ENCODE data around the gene MAPKAPK2.
"Not testable (repeated sequence)": the region's sequence is repeated elsewhere in the genome, so short reads cannot be mapped to it uniquely, and the experiment has no call there.

The MAPKAPK2 gene

GRCh38 chr1:206770531-206771337 lies 86.0 kb downstream of the MAPKAPK2 start, which contains the start of gene IL19:
Gene IL19 (plus strand): TSS chr1:206770773. CDS start chr1:206836663, 65,890 bp downstream.
- no peak for DNase-seq (ENCODE audit: low read depth in 1 of 2, low spot score in 1 of 2)

DNA sequence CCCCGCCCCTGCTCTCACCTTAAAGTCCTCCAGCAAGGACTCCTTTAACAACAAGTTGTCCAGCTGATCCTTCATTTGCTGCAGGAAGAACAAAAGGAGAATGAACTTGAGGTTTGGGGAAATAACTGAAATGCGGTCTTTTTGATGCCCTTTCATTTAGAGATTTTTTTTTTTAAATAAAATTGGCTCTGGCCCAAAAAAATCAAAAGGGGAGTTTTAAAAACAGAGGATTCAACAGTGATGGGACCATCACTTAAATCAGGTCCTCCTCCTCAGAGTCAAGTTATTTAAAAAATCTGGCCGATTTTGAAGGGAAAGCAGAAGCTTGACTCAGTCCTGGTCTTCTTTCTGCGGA lies 86.6 kb downstream of the MAPKAPK2 start:
- DNase-seq (ENCODE audit: low read depth in 1 of 2, low spot score in 1 of 2): no peak

DNA sequence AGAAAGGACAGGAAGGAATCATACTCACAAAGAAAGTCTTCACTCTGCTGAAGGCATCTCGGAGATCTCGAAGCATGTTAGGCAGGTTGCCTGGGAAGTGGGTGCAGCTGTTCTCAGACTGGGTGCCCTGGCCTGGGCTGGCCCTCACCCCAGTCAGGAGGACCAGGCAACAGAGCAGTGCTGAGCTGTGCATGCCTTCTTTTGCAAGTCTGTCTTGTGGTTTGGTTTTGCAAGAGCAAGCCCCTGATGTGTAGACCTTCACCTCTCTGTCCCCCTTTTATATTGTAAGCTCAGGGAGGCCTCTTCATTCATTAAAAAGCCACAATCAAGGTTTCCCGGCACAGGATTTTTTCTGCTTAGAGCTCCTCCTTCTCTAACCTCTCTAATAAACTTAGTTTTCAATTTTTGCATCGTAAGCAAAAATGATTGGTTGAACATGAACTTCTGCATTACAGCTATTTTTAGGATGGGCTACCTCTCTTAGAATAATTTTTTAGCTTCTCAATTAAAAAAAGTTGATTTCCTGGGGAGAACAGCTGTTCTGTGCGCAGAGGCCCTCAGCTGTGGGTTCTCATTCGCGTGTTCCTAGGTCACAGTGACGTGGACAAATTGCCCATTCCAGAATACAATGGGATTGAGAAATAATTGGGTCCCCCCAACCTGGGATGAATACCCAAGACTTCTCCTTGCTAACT lies 87.7 kb downstream of the MAPKAPK2 start, which contains the start of gene IL10:
Gene IL10, minus strand, starts transcription at position 252 of the 695 bp plus-strand sequence. Its CDS starts 59 bp downstream, at position 193.
- DNase-seq (ENCODE audit: low read depth in 1 of 2, low spot score in 1 of 2): no peak

DNA sequence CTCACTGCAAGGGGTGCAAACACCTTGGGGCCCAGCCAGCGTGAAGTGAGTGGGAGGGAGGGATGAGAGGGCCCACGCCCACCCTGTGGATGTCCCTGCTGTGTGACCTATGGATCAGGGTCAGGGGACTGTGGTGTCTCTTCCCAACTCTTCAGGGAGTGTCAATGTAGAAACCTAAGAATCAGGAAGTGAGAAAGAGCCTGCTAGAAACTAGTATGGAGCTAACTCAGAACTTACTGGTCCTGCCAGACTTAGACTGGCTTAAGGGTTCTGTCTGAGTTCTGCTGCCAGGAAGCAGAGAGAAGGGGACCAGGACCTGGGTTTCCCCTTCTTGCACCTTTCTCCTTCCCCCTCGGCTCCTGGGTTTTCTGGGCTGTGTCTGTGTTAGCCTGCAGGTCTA lies 89.4 kb downstream of the MAPKAPK2 start:
- DNase-seq (ENCODE audit: low read depth in 1 of 2, low spot score in 1 of 2): no peak

DNA sequence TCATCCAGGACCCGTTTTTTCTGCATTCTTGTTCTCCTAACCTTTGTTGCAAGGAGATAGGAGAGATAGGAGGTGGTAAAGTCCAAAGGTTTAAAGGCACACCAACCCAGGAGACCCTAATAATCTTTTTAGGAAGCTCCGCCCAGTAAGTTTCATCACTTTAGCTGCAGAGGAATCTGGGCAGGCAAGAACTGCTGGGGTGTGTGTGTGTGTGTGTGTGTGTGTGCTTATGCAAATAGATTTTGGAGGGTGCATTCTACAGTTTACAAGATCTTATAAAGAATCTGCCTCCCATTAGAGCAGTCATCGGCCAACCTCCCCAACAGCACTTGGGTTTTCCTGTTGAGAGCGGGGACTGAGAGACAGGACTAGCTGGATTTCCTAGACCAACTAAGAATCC lies 91.5 kb downstream of the MAPKAPK2 start:
- DNase-seq (ENCODE audit: low read depth in 1 of 2, low spot score in 1 of 2): no peak

DNA sequence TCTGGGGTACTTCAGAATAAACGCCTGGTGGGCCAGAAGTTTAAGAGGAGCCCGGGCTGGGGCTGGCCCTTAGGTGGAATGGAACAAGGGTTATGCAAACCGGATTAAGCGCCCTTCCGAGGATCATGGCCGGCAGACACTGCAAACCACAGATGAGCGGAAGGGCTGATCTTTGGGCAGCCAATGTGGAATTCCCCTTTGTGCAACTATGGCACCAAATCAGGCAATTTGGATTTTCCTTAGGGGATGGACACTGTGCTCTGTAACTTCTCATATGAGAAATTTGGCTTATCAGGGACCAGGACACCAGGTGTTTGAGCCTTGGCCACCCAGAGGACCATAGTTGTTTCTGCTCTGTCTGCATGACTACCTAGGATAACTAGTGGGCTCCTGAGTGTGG lies 93.3 kb downstream of the MAPKAPK2 start:
- DNase-seq (ENCODE audit: low read depth in 1 of 2, low spot score in 1 of 2): no peak

GRCh38 chr1:206778911-206779310 lies 94.2 kb downstream of the MAPKAPK2 start:
- not testable (repeated sequence) for DNase-seq (ENCODE audit: low read depth in 1 of 2, low spot score in 1 of 2)

GRCh38 chr1:206779638-206780037 lies 94.9 kb downstream of the MAPKAPK2 start:
- no peak for DNase-seq (ENCODE audit: low read depth in 1 of 2, low spot score in 1 of 2)

DNA sequence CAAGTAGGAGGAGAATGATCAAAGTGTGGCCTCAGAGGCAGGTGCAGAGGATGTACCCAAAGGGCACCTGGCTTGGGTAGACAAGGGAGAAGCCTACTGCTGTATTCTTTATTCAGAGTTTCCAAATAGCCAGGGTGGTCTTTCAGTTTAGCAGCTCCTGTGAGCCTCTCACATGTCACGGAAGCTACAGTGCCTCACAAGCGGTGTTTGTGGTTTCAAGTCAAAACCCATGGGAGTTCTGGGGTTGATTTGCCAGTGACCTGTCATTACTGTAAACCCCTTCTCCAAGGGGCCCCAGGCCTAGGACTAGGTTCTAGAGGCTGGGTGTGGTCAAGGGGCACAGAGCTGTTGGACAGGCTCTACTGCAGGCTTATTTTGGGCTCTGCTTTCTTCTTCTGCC lies 97.7 kb downstream of the MAPKAPK2 start:
- no peak for DNase-seq (ENCODE audit: low read depth in 1 of 2, low spot score in 1 of 2)

GRCh38 chr1:206783506-206783905 lies 98.8 kb downstream of the MAPKAPK2 start:
- DNase-seq (ENCODE audit: low read depth in 1 of 2, low spot score in 1 of 2): no peak
